Heart right ventricle (tissue), 16 donors: ENCODE results near the gene COCH. TPM values are rescaled to one million over a fixed set of nuclear protein-coding genes. Genes with fewer than 3 reads are reported as not detected.

ENCODE experiments used
- ATAC-seq, 8 donors: fragments of 200-7000 bp; cut with Tn5 transposase; one replicate each; pipeline ENCODE4 v1.9.1; 2020; ENCODE audit warnings: mild to moderate bottlenecking in 8 of 8, moderate library complexity in 8 of 8, moderate number of reproducible peaks in 1 of 8
- DNase-seq, 2 donors: peaks; one replicate each; pipeline ENCODE4 v3.0.0-alpha.2; 2020
- H3K27ac ChIP-seq, 10 donors: fragments of 200-600 bp; sonication (generic) in 2 of 10; one replicate each; pipeline versions ENCODE4 v1.5.0 to v1.8.0; 2020 to 2022; ENCODE audit warnings: mild to moderate bottlenecking in 3 of 10
- H3K27me3 ChIP-seq, 7 donors: fragments of 200-600 bp; one replicate each; pipeline ENCODE4 v1.8.0; 2021 to 2022; ENCODE audit warnings: mild to moderate bottlenecking in 2 of 7
- H3K36me3 ChIP-seq, 9 donors: fragments of 200-600 bp; sonication (generic) in 1 of 9; one replicate each; pipeline versions ENCODE4 v1.5.0 to v1.8.0; 2020 to 2022; ENCODE audit warnings: mild to moderate bottlenecking in 2 of 9
- H3K4me1 ChIP-seq, 9 donors: fragments of 200-600 bp; sonication (generic) in 1 of 9; one replicate each; pipeline versions ENCODE4 v1.5.0 to v1.8.0; 2020 to 2022; ENCODE audit warnings: mild to moderate bottlenecking in 4 of 9
- H3K4me3 ChIP-seq, 10 donors: fragments of 200-600 bp; sonication (generic) in 2 of 10; one replicate each; pipeline versions ENCODE4 v1.5.0 to v1.8.0; 2020 to 2022; ENCODE audit warnings: mild to moderate bottlenecking in 7 of 10, moderate library complexity in 2 of 10
- H3K9me3 ChIP-seq, 11 donors: fragments of 200-600 bp in 10 of 11; sonication (generic) in 2 of 11; one replicate each; pipeline versions ENCODE4 v1.5.0 to v1.8.0; 2013 to 2022; ENCODE audit warnings: mild to moderate bottlenecking in 2 of 11, control low read depth in 1 of 11, moderate library complexity in 1 of 11
- WGBS, 2 donors: extraction: QIAGEN DNeasy Blood & Tissue Kit; methylation state at CpG; one replicate each; pipeline ENCODE4 v1.1.7; 2013; ENCODE audit warnings: inconsistent platforms in 1 of 2; 5-methylcytosine and 5-hydroxymethylcytosine counted together
- intact Hi-C, 10 donors: fragments of 100-400 bp; cut with DNase I; formaldehyde crosslinking; loops; one replicate each; pipeline versions ENCODE4 v1.11.1 to v1.14.2; 2022
- polyA plus RNA-seq, 2 donors: library from polyadenylated mRNA; stranded (reverse); fragments of 200-250 nt; gene quantifications; one replicate each; pipeline ENCODE4 v1.2.3, GENCODE V29; 2013
- total RNA-seq, 10 donors: library from RNA; stranded (reverse); fragmentation: NEBNext Ultra II Directional in 3 of 10; extraction: Animal tissue kit (Norgen Biotek cat#: 25700) in 3 of 10; gene quantifications; one replicate each; pipeline versions ENCODE4 v1.2.1 to v1.2.4, GENCODE V29; 2021 to 2023
- TF ChIP-seq, protein P1 (sequence below), 9 donors: fragments of 200-600 bp; sonication (generic) in 2 of 9; IDR thresholded peaks; one replicate each; pipeline versions ENCODE4 v1.5.0 to v1.8.0; 2021 to 2022; ENCODE audit warnings: antibody characterized with exemption in 9 of 9, mild to moderate bottlenecking in 5 of 9, moderate library complexity in 1 of 9
- donor health status: Arrhythmogenic right ventricular cardiomyopathy.
- donor health status: ischemic (EF 13 %, LVEDD 7.1; RV severe dilation, severe dysfunction).
- donor health status: healthy with polysubstance abuse.
- donor health status: DM: no; HTN: yes; CAD: no.
- donor health status: DM: no; HTN: no; CAD: no.
- donor health status: ischemic (EF 25% LVEDD 6.9; RV normal size, moderate dysfunction).
- donor health status: ischemic (EF 25% LVEDD 5.7; RV mildly dilated, moderate dysfunction).
- donor health status: healthy.
- donor health status: DM: yes; HTN: yes; CAD: no.
- donor health status: Ischemic cardiomyopathy.
- donor health status: ischemic (EF 35%, LVEDD 5.7; RV mildly dilated, moderate dysfunction).
- donor health status: nonischemic (EF 11% LVEDD 7.7; RV severe dilation, severe dysfunction).
- donor health status: DM: yes; HTN: yes; CAD: no.
- donor health status: PGD.
- donor health status: ischemic (EF 29% LVEDD 5.4; RV normal size, mild dysfunction).
- donor health status: nonischemic (EF 23%, LVEDD 6.1; RV moderate dilation, normal function).

Gene COCH
- total and polyA plus RNA-seq, 12 donors, result 0.13 to 2.9 (median 0.94) TPM

GRCh38 chr14:30903285-30904124, 29.1 kb downstream of the COCH start:
- intact Hi-C loops, result loop anchor here in 3 of 10 donors (10.0 kb wide), 1 partner anchor 249 kb away; no protein-coding TSS in a partner anchor
- H3K36me3 ChIP-seq, result peaks cover 0 to 92% (median 24%) of the 10 kb centered on the region in 9 donors
- WGBS, 2 donors, result 95% methylated on average over 2 of the region's 2 CpGs

GRCh38 chr14:30906752-30907658, 32.6 kb downstream of the COCH start:
- Histone ChIP-seq H3K4me1 (no peaks in the 10 kb centered on the region), H3K36me3 (peaks cover 0 to 100% (median 37%) of the 10 kb centered on the region in 9 donors), H3K9me3 (no peaks in the 10 kb centered on the region), H3K4me3 (no peak overlapping the region), H3K27ac (no peak overlapping the region), H3K27me3 (no peaks in the 10 kb centered on the region)
- ATAC-seq (no peak), DNase-seq (no peak)
- intact Hi-C loops, result loop anchor here in 5 of 10 donors (5.0 to 10.0 kb wide), 2 partner anchors 250 to 252 kb away; no protein-coding TSS in a partner anchor
- TF ChIP-seq, protein P1, sequence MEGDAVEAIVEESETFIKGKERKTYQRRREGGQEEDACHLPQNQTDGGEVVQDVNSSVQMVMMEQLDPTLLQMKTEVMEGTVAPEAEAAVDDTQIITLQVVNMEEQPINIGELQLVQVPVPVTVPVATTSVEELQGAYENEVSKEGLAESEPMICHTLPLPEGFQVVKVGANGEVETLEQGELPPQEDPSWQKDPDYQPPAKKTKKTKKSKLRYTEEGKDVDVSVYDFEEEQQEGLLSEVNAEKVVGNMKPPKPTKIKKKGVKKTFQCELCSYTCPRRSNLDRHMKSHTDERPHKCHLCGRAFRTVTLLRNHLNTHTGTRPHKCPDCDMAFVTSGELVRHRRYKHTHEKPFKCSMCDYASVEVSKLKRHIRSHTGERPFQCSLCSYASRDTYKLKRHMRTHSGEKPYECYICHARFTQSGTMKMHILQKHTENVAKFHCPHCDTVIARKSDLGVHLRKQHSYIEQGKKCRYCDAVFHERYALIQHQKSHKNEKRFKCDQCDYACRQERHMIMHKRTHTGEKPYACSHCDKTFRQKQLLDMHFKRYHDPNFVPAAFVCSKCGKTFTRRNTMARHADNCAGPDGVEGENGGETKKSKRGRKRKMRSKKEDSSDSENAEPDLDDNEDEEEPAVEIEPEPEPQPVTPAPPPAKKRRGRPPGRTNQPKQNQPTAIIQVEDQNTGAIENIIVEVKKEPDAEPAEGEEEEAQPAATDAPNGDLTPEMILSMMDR (IDR thresholded peaks at IDR 0.05), result peak in 6 of 9 donors; percentile 19 to 46 (median 31)

More at GRCh38 chr14:30903285-30904124, 29.1 kb downstream of the COCH start:
- no peaks in the 10 kb centered on the region for H3K4me1 ChIP-seq
- DNase-seq (no peak), ATAC-seq (no peak)
- H3K27me3 ChIP-seq, result no peaks in the 10 kb centered on the region
- no peak overlapping the region for H3K27ac ChIP-seq
- no peak overlapping the region for H3K4me3 ChIP-seq
- TF ChIP-seq, protein P1 (IDR thresholded peaks at IDR 0.05), result no peak
- no peaks in the 10 kb centered on the region for H3K9me3 ChIP-seq

DNA sequence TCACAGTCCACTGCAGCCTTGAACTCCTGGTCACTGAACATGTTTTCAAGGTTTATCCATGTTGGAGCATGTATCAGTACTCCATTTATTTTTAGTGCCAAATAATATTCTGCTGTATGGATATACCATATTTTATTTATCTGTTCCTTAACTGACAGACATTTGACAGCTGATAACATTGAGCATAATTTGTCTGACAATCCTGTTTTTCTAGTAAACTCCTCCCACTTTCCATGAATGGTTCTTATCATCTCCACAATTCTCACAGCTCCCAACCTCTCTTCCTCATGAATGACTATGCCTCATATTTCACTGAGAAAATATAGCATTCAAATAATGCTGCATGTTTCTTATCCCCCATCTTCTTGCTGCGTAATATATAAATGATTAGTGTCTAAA, 33.3 kb downstream of the COCH start:
- intact Hi-C loops, result loop anchor here in 5 of 10 donors (5.0 to 10.0 kb wide), 2 partner anchors 250 to 253 kb away; no protein-coding TSS in a partner anchor
- no peaks in the 10 kb centered on the region for H3K4me1 ChIP-seq
- no peak overlapping the region for H3K27ac ChIP-seq
- no peak overlapping the region for H3K4me3 ChIP-seq
- DNase-seq (no peak), ATAC-seq (no peak)
- no peaks in the 10 kb centered on the region for H3K9me3 ChIP-seq
- no peaks in the 10 kb centered on the region for H3K27me3 ChIP-seq
- peaks cover 0 to 97% (median 37%) of the 10 kb centered on the region in 9 donors for H3K36me3 ChIP-seq
- TF ChIP-seq, protein P1 (IDR thresholded peaks at IDR 0.05), result no peak
- 97 to 100% methylated on average over 1 of the region's 1 CpG for WGBS, 2 donors

DNA sequence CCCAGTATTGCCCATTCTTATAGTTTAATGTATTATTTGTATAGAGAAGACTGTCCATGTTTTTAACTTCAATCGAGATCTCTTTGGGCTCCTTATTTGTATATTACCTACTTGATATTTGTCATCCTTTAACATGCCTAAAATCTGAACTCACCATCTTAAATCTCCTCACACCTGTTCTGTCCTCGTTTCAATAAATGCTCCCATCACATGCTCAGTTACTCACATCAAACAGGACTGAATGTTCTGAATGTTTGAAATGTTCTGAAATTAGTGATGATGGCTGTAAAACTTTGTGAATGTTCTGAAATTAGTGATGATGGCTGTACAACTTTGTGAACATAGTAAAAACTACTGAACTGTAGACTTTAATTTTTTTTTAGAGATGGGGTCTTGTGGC, 34.5 kb downstream of the COCH start:
- intact Hi-C loops, result loop anchor here in 5 of 10 donors (5.0 to 10.0 kb wide), 2 partner anchors 252 to 254 kb away; no protein-coding TSS in a partner anchor
- H3K27ac ChIP-seq, result no peak overlapping the region
- H3K36me3 ChIP-seq, result peaks cover 0 to 86% (median 37%) of the 10 kb centered on the region in 9 donors
- WGBS, 2 donors, result 89 to 90% methylated on average over 2 of the region's 2 CpGs
- no peaks in the 10 kb centered on the region for H3K4me1 ChIP-seq
- no peaks in the 10 kb centered on the region for H3K9me3 ChIP-seq
- TF ChIP-seq, protein P1 (IDR thresholded peaks at IDR 0.05), result no peak
- no peaks in the 10 kb centered on the region for H3K27me3 ChIP-seq
- H3K4me3 ChIP-seq, result no peak overlapping the region
- ATAC-seq, result no peak
- DNase-seq, result no peak
